ENCODE data around the gene RAB8B. TPM values are rescaled to one million over a fixed set of nuclear protein-coding genes. Genes with fewer than 3 reads are reported as not detected.

RAB8B gene
- total and polyA plus RNA-seq, 10 of the 15 experiments (the other 5 are each of a cell fraction or from before 2014, with no cell fraction given): 17.8 to 104 (median 65.1) TPM

DNA sequence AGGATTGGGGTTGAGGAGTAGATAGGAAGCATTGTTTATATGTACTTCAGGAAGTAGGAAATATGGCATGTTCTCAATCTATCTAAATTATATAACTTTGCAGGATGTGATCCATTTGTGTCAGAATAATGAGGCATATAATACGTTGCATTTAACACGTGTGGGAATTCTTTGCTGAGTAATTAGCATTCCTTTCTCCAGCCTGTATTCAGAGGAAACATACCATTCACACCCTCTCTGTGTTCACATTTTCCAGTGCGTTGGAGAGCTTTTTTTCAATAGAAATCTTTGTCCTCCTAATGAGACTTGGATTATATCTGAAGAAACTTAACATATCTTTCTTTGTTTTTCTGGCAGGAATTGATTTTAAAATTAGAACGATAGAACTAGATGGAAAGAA is 55.0 kb downstream of the RAB8B start:
- no TSS peak for BruUV-seq (replicated peaks)
- Histone ChIP-seq H3K79me2 (ENCODE audit: control insufficient read depth, insufficient read depth, low read length) (peaks cover 24% of the 10 kb centered on the region), H3K27me3 (replicated peaks in 1 of 2; ENCODE audit: control insufficient read depth in 2 of 2, insufficient read depth in 2 of 2, low read length in 1 of 2) (no peaks in the 10 kb centered on the region), H2AFZ (ENCODE audit: control insufficient read depth, low read depth, low read length) (no peak overlapping the region), H3K9ac (ENCODE audit: control insufficient read depth, insufficient read depth, low read length) (no peak overlapping the region), H3K4me1 (ENCODE audit: control insufficient read depth, insufficient read depth, low read length) (0 out of 2 replicates have a peak, but pooled peaks cover 3% of the 10 kb centered on the region), H3K36me3 (ENCODE audit: control insufficient read depth in 2 of 2, insufficient read depth in 2 of 2, low read length in 1 of 2) (peaks cover 3 to 25% of the 10 kb centered on the region in 2 experiments), H4K20me1 (ENCODE audit: control insufficient read depth, insufficient read depth) (no peaks in the 10 kb centered on the region), H3K4me2 (ENCODE audit: control insufficient read depth, insufficient read depth) (no peak overlapping the region), H3K27ac (ENCODE audit: control insufficient read depth, insufficient read depth) (no peak overlapping the region), H3K9me3 (replicated peaks; ENCODE audit: control insufficient read depth, insufficient read depth, low read length) (peaks cover 5% of the 10 kb centered on the region; the same call in 2 of the 3 replicates), H3K4me3 (no peak overlapping the region)
- FAIRE-seq: no peak
- intact Hi-C loops (cut with micrococcal nuclease; ENCODE audit: unreplicated experiment): no loop called here
- TF ChIP-seq ZNF622 (IDR thresholded peaks at IDR 0.05): no peak
- no peak for ATAC-seq
- RAD21 ChIA-PET (ENCODE audit: unreplicated experiment): interaction anchor here (1.7 kb wide), 1 partner anchor 20 kb away, joined by 5 read pairs; no protein-coding TSS in a partner anchor
- in situ Hi-C loops (cut with MboI): no loop called here
- SMC1A ChIA-PET (ENCODE audit: uncharacterized antibody, unreplicated experiment): interaction anchor here (0.9 to 5.9 kb wide), 10 partner anchors 12 to 69 kb away, joined by 3 to 31 read pairs (median 4); no protein-coding TSS in a partner anchor
- WGBS (ENCODE audit: insufficient coverage, insufficient replicate concordance, low lambda C conversion rate, missing lambda C conversion rate): 88% methylated on average over 4 of the region's 4 CpGs
- POLR2A ChIA-PET: interaction anchor here (1.3 kb wide), 1 partner anchor 48 kb away, joined by 3 read pairs; no protein-coding TSS in a partner anchor
- DNase-seq (ENCODE audit: low read depth, low spot score): no peak
- CTCF ChIA-PET: interaction anchor here (1.2 kb wide), 2 partner anchors 52 to 158 kb away, joined by 3 read pairs; no protein-coding TSS in a partner anchor

DNA sequence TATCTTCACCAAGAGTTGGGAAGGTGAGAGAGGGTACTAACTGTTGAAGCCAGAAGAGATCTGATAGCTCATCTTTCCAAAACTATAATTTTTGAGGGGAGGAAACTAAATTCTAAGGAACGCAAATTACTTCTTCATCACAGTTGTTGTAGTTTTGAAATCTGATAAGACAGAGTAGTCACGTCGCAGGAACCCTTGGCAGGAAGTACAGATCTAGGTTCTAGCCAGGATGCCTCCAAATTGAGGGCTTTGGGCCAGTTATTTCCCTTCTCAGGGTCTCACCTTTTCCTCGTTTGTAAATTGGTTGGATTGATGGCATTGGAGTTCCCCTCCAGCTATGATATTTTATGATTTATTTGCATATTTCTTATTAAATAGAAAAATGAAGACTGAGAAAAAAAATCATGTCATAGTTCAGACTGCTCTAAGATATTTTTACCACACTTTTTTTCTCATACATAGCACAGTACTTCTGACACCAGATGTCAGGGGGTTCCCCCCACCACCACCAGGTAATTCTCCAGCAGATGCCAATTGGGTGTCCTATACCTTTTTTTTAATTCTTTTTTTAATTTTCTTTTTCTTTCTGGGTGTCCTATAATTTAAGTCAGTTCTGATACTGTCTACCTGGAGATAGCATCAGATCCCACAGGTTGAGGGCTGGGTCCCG is 55.7 kb downstream of the RAB8B start:
- H2AFZ ChIP-seq (ENCODE audit: control insufficient read depth, low read depth, low read length): no peak overlapping the region
- peaks cover 18% of the 10 kb centered on the region for H3K79me2 ChIP-seq (ENCODE audit: control insufficient read depth, insufficient read depth, low read length)
- in situ Hi-C loops (cut with MboI) (no loop called here), intact Hi-C loops (cut with micrococcal nuclease; ENCODE audit: unreplicated experiment) (no loop called here)
- ATAC-seq (no peak), DNase-seq (ENCODE audit: low read depth, low spot score) (no peak), FAIRE-seq (no peak)
- no peak overlapping the region for H3K4me2 ChIP-seq (ENCODE audit: control insufficient read depth, insufficient read depth)
- H4K20me1 ChIP-seq (ENCODE audit: control insufficient read depth, insufficient read depth): no peaks in the 10 kb centered on the region
- H3K36me3 ChIP-seq (ENCODE audit: control insufficient read depth in 2 of 2, insufficient read depth in 2 of 2, low read length in 1 of 2): peaks cover 3 to 27% of the 10 kb centered on the region in 2 experiments
- no TSS peak for BruUV-seq (replicated peaks)
- no peak overlapping the region for H3K4me3 ChIP-seq
- H3K9ac ChIP-seq (ENCODE audit: control insufficient read depth, insufficient read depth, low read length): no peak overlapping the region
- ChIA-PET SMC1A (ENCODE audit: uncharacterized antibody, unreplicated experiment) (interaction anchor here (0.9 to 5.9 kb wide), 9 partner anchors 13 to 70 kb away, joined by 3 to 31 read pairs (median 5); no protein-coding TSS in a partner anchor), RAD21 (ENCODE audit: unreplicated experiment) (no interaction called here), CTCF (interaction anchor here (1.2 kb wide), 2 partner anchors 53 to 158 kb away, joined by 3 read pairs; no protein-coding TSS in a partner anchor), POLR2A (interaction anchor here (1.0 to 1.3 kb wide), 2 partner anchors 24 to 48 kb away, joined by 3 read pairs; no protein-coding TSS in a partner anchor)
- WGBS (ENCODE audit: insufficient coverage, insufficient replicate concordance, low lambda C conversion rate, missing lambda C conversion rate): 85% methylated on average over 5 of the region's 5 CpGs
- H3K4me1 ChIP-seq (ENCODE audit: control insufficient read depth, insufficient read depth, low read length): 0 out of 2 replicates have a peak, but pooled peaks cover 3% of the 10 kb centered on the region
- H3K27ac ChIP-seq (ENCODE audit: control insufficient read depth, insufficient read depth): no peak overlapping the region; the same call in 1 of the 2 replicates
- H3K9me3 ChIP-seq (replicated peaks; ENCODE audit: control insufficient read depth, insufficient read depth, low read length): peaks cover 5% of the 10 kb centered on the region; the same call in 2 of the 3 replicates
- H3K27me3 ChIP-seq (replicated peaks in 1 of 2; ENCODE audit: control insufficient read depth in 2 of 2, insufficient read depth in 2 of 2, low read length in 1 of 2): no peaks in the 10 kb centered on the region
- TF ChIP-seq ZNF384 (IDR thresholded peaks at IDR 0.05; ENCODE audit: borderline replicate concordance, low read depth, low read length) (no peak), RUNX3 (IDR thresholded peaks at IDR 0.05; ENCODE audit: low read length) (0 out of 2 replicates have a peak, but pooled peaks have one; percentile 4), ZBTB11 (CRISPR knock-in tag; IDR thresholded peaks at IDR 0.05) (no peak), SIN3A (IDR thresholded peaks at IDR 0.05; ENCODE audit: low read depth, low read length) (no peak), E2F8 (IDR thresholded peaks at IDR 0.05; ENCODE audit: low read depth, partially characterized antibody) (no peak)

Data from GM12878 (cell line).